ENCODE measurements around the gene TMEM184C.

Gene TMEM184C

DNA sequence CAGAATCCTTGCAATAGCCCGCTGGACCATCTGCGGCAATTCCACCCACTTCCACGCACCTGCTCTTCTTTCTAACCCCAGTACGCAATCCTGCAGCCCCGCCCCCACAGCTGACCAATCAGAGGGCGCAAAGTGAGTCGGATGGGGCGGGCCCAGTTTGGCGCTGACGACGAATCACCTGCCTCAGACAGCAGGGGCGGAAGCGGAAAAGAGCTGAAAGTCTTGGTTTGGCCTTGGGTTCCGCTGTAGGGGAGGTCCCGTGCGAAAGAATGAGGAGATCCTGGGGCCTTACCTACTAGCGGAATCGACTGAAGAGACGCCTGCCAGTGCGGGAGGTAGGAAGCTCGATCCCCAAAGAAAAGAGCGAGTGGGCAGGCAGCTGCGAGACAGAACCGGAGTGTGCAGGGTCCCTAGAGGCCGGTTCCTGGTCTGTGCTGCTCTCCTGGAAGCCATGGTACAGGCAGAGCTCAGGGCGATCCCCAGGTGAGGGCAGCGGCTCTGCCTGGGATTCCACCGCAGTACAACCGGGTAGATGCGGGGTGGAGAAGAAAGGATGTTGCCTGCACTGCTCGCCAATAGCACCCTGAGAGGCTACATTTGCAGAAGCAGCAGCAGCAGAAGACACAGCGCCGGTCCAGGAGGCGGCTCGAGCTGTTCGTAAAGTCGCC is at the start of gene TMEM184C:
TSS of gene TMEM184C (plus strand) at position 225 of the 668 bp plus-strand sequence. CDS start 560 bp downstream, outside the sequence.
- DNase-seq: peak; percentile 94

DNA sequence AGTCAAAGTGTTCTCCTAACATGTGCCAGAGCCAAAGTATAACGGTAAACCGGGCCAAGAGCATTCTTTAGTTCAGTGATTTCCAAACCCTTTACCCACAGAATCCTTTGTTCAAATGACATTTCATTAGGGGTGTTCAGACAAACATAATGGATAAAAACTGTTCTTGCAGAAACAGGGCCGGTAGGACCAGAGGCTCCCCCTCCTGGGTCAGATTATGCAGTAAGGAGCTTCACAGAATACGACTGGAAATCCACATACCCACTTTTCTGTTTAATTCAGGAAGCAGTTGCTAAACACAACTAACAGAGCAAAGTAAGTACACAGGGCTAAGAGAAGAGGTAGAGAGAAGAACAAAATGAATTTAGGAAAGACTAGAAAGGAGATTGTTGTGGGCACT is 46.6 kb upstream of the TMEM184C start:
- no peak for DNase-seq

DNA sequence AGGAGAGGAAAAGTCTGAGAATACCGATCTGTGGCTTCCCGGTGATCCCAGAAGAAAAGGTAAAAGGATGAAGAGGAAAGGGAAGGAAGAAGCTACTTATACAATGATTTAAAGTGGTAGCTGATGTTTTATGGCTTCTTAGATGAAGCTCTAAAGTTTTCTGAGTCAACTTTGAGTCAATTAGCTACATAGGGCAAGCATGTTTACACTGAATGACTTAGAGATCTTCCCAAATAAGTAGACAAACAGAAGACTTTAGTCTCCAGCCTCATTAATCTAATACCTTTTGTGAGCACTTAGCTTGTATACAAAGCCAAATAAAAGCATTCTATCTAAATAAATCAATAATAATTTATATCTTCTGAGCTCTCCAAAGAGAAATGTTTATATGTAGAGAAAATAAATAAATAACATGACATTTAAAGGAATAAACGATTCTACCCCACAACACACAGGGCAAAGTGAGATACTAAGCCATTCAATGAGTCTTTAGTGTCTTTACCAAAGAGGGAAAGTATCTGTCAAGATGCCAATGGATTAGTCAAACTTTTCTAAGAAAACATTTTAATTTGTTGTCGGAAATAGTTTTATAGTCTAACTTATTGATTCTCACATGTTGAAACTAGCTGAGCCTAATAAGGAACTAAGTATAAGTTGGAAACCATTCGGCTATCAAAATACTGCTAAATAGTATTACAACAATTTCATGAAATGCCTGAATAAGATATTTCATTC is 46.0 kb upstream of the TMEM184C start:
- no peak for DNase-seq

DNA sequence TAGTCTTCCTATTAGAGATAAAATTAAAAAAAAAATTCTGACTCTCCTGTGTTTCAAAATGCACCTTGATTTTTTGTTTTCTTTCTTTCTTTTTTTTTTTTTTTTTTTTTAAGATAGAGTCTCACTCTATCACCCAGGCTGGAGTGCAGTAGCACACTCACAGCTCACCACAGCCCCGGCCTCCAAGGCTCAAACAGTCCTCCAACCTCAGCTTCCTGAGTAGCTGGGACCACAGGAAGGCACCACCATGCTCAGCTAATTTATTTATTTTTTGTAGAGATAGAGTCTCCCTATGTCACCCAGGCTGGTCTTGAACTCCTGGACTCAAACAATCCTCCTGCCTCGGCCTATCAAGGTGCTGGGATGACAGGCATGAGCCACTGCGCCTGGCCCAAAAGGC is 41.1 kb upstream of the TMEM184C start:
- no peak for DNase-seq

DNA sequence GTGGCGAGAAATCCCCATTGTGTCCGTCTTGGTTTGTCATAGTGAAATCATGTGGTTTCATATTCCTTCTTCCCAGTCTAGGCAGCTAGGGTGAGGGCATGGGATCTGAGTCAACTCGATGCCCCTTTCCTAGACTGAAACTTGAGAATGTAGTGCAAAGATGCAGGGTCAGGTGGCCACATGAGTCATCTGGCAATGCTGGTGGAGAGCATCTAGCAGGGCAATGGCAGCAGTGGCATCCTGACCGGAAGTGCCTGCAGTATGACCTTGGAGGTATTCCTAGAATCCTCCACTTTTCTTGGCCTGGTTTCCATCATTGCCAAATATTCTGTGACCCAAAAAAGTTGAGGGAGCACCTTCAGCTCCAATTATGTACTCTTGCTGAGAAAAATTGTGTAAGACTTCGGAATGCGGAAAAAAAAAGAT is 39.1 kb upstream of the TMEM184C start:
- DNase-seq: peak; percentile 81

DNA sequence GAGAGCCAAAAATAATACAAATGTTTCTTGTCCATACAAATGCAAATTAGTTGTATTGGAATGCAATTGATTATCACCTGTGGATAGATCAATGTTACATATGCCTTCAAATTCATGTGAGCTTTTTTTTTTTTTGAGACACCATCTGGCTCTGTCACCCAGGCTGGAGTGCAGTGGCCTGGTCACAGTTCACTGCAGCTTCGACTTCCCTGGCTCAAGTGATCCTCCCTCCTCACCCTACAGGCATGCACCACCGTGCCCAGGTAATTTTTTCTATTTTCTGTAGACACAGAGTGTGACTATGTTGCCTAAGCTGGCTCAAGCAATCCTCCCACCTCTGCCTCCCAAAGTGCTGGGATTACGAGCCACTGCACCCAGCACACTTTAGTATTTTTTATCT is 38.6 kb upstream of the TMEM184C start:
- no peak for DNase-seq

DNA sequence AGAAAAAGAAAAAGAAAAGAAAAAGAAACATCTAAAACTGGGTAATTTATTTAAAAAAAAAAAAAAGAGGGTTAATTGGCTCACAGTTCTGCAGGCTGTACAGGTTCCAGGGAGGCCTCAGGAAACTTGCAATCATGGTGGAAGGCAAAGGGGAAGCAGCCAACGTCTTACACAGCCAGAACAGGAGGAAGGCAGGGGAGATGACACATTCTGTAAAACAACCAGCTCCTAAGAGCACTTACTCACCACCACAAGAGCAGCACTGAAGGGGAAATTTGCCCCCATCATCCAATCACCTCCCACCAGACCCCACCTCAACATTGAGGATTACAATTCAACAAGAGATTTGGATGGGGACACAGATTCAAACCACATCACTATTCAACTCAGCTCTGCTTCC is 36.8 kb upstream of the TMEM184C start:
- no peak for DNase-seq

DNA sequence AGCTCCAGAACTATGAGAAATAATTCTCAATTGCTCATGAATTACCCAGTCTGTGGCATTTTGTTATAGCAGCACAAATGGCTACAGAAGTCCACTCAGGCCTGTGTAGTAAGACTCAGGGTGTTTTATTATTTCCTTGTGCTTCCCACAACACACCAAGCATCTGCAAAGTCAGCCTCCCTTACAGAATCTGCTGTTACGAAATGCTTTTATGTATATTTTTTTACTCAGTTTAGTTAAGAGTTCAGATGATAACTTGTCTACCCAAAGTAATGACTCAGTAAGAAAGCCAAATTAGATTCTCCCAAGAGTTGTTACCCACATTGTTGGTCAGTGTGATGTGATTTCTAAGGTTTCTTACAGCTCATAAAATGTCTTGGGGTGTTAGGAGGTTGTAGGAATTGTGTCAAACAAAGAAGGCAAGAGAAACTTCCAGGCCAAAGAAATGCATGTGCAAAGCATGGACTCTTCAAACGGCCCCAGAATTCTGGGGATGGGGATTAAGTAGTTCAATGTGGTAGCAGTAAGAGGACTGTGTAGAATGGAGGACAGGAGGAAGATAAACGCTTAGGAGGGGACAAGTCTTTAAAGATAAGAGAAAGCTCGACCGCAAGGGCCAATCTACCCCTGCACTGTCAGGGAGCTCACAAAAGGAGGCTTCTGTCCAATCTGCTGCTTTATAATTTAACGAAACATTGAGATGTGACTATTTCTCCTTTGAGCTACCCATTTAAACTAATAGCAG is 35.4 kb upstream of the TMEM184C start:
- no peak for DNase-seq

DNA sequence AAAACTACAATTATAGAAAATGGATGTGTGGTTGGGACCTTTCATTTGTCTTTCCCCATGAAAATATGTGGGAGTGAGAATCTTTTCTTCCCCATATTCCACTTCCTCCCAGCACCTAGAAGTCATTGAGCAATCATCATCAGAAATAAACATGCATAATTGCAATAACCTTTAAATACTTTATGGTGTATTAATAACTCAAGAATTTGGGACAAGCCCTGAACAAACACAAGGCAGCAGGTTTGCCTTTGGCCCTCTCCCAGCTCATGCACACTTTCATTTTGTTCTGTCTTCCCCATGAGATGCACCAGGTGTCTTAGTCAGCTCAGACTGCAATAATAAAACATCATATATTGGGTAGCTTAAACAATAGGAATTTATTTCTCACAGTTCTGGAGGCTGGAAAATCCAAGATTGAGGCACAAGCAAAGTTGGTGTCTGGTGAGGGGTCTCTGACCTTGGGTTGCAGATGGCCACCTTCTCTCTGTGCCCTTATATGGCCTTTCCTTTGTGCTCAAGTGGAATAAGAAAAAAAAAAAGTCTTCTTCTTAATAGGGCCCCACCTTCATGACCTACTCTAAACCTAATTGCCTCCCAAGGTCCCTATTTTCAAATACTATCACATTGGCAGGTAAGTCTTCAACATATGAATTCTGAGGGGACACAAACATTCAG is 34.7 kb upstream of the TMEM184C start:
- DNase-seq: no peak

DNA sequence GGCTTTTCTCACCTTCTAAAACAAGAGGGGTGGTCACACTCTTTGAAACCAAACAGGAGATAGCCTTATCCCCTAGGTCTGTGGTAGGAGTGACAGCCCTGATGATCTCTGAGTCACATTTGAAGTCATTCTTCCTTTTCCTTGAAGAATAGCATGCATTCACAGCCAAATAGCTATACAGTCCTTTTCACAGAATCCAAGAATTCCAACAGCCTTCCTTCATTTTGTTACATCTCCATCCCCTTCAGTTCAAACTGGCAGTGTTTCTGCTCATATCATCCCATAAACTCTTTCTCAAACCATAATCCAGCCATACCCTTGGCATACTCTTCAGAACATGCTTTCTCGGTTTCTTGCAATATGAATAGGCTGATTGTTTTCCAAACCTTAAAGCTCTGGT is 33.3 kb upstream of the TMEM184C start:
- no peak for DNase-seq

DNA sequence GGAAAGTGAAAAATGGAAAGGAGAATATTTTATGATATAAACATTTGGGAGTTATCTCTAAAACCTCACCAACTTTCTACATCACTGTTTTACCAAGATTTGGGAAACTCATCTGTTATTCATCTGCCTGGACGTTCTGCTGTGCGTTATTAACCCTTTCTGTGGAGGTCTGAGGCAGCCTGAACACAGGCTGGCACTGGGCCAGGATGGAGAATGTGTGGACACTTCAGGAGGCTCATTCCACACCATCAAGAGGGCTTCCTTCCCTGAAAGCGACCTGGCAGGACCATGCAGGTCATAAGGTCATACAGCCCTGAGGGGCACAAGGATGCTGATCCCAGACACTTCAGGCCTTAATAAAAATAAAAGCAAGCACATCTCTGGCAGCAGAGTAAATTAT is 31.2 kb upstream of the TMEM184C start:
- DNase-seq: no peak

DNA sequence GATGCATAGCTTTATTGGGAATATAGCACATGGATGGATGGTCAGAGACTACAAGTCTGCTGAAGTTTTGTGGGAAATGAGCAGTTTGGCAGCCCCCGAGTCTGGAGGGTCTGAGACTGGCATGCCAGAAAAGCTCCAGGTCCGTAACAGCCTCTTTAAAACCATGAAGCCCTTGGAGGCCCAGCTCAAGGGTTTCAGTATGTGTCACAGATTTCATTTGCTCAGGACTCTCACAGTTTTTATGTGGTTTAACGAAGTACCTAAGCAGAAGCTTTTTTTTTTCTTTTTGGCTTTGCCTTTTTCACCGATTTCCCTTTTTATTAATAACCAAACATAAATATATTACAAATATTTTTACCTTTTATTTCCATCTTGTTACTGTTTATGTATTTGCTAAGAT is 30.6 kb upstream of the TMEM184C start:
- no peak for DNase-seq

DNA sequence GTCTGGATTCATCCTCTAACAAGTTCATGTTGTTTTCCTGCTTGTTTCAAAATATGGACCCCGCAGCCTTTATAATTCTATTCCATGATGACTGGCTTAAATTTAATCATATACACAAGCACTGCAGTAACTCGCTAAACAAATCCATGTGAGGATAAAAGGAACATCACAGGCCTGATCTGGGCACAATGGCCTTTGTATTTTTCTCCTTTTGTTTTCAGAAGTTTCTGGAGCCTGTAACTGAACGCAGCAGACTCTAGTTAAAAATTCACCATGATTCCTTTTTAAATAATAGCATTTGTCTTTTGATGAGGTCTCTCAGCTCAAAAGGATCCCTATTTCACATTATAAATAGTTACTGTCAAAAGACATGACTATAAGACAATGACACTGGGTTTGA is 30.2 kb upstream of the TMEM184C start:
- no peak for DNase-seq

DNA sequence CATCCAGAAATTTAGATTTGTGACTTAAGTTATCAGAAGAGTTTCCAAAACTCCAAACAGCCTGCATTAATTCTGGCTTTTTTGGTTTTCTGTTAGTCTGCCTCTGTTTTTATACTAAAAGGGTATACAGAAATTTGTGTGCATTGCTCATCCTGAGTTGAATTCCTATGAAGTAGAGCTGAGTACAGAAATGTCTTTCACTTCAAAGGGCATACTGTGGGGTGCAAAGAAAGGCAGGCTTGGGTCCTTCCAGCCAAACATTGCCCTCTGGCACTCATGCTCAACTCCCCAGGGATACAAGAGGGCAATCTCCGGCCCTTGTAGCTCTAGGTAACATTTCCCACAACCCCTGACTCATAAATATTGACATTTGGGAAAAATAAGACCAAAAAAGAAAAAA is 27.6 kb upstream of the TMEM184C start:
- no peak for DNase-seq

DNA sequence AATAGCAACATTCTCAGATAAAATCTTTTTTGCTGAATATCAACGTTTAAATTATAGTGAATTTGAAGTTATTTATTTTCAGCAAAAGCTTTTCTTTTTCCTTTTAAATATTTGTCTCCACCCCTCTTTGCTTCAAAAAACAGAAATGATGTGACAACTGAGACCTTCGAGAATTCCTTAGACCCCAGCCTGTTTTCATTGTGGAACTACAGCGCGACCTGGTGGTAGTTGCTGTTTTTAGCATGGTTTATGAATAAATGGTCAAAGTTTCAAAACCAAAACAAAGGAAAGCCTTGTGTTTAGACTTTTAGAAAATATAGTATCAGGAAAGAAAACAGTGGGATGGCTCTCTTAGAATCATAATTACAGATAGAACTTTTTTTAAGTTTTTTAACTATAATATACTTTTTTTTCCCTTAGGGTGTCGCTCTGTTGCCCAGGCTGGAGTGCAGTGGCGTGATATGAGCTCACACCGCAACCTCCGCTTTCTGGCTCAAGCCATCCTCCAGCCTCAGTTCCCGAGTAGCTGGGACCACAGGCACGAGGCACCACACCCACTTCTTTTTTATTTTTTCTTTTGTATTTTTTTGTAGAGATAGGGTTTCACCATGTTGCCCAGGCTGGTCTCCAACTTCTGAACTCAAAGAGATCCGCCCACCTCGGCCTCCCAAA is 26.8 kb upstream of the TMEM184C start:
- peak; percentile 60 for DNase-seq

DNA sequence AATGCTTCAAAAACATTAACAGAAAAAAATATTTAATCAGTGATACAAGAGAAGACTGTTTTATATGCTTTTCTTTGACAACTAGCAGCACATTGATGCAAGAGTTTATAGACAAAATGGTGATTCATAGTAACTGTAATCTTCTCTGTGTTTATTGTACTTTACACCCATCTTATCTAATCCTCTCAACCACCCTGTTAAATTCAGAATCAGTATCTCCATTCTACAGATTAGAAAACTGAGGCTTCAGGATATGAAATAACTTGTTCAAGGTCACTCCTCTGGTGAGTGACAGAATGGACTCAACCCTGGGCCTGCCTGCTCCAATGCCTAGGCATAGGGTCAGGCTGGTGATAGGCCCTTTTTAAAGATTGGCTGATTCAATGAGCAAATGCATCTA is 26.1 kb upstream of the TMEM184C start:
- DNase-seq: no peak

DNA sequence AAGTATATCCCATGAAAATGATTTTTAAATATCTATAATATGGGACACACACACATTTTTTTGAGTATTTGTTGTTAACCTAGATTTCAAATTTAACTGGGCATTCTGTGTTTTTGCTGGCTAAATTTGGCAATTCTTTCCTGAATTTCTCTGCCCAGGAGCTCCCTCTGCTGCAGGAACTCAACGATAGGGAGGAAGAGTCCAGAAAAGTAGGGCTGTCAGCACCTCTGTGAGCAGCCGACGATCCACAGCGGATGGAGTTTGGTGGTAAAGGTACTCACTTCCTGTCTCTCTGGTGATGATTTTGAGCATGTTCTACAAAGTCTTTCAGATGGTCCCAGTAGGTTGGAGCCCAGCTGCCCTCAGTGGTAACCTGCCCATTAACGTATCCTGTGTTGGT is 23.1 kb upstream of the TMEM184C start:
- no peak for DNase-seq

DNA sequence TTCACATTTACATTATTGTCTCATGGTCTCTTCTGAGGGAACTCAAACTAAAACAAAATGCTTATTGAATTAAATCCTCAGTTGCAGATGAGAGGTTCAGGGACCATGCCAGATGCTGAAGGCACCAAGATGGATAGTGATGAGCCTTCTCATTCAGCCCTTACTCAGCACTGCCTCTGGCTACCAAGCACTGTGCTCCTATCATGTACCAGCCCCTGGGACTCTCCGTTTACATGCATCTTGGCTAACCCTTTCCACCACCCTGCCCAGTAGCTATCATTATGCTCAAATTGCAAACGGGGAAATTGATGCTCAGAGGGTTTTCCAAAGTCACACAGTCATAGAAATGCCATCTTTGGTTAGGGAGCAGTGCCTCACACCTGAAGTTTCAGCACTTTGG is 22.6 kb upstream of the TMEM184C start:
- no peak for DNase-seq

DNA sequence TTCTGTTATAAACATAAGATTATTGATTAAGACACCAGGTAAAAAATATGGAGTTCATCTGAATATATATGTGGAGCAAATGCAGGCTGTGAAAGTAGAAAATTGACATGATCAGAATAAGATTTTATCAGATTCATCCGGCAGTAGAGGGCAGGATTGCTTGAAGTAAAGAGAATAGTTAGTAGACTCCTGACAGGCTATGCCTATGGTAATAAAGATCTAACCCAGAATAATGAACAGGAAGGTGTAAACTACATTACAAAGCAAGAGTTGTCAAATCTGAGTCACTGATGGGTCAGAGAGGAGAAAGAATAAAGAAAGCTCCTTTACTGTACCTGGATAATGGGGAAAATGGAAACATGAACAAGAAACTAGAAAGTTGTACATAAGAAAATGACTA is 20.8 kb upstream of the TMEM184C start:
- DNase-seq: peak; percentile 31

DNA sequence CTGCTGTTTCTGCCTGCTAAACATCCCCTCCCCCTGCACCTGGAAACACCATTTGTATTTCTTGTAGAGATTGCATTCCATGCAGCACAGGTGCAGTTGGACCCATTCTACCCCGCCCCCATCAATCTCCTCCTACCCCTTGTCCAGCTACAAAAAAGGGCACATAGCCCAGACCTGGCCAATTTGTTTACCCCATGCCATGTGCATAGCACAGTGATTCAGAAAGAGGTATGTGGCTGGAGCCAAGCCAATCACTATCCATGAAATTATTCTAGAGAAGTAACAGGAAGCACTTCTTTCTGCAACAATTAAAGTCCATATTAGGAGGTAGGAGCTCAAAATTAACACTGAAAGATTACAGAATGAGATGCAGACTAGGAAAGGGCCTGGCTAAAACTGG is 20.2 kb upstream of the TMEM184C start:
- peak; percentile 92 for DNase-seq

DNA sequence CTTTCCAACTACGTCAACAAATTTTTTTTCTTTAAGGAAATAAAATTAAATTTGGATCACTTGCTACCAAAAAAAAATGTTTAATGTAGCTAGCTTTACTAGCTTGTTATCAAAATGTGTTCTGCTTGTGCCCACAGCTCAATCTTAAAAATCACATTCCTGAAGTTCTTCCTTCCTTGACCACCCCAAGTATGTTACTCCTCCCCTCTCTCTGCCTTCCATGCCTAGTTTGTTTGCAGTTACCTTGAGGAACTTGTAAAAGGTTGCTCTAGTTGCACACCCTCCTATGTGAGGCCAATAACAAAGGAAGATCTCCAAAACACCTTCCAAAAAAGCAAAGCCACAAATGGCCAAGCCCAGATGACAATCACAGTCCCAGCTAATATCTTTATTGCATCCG is 19.6 kb upstream of the TMEM184C start:
- DNase-seq: no peak

DNA sequence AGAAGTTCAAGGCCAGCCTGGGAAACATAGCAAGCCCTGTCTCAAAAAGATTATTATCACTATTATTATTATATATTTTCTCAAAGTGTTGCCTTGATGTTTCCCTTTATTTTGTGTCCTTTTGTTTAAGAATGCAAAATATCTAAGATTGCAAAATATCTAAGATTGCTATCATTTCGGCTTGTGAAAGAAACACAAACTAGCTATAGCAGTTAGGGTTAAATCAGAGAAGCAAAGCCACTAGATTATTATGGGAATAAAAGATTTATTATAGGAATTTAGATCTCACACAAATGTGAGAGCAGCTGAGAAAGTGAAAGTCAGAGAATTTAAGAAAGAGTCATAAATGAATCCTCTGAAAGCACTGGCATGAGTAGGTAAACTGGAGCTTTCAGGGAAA is 18.0 kb upstream of the TMEM184C start:
- DNase-seq: no peak

DNA sequence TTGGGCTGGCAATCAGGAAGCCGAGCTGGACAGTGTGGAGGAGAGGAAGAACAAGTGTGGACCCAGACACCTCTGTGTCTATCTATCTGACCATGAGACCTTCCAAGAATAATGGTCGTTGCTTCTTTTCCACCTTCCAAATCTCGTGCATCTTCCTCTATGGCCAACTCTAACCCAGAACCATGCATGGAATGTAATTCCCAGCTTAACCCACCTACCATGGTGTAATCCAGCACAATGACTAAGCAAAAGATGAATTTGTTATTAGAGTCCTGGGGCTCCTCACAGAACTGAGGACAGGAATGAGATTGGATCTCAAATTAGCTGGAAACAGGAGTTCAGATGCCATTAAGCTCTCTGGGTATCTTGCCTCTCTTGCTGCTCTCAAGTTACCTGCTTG is 17.4 kb upstream of the TMEM184C start:
- no peak for DNase-seq
